Mucosa of rectum (tissue), 2 donors: ENCODE measurements around the gene PDZD8.

Source experiments
- H3K27ac ChIP-seq, 2 donors: one replicate each; pipeline ENCODE4 v1.7.0; 2013; ENCODE audit warnings: inconsistent platforms in 2 of 2, low read depth in 2 of 2, low read length in 2 of 2
- H3K27me3 ChIP-seq, 2 donors: one replicate each; pipeline ENCODE4 v1.7.0; 2013; ENCODE audit warnings: low read length in 2 of 2; ENCODE audit not compliant: control insufficient read depth in 2 of 2, insufficient read depth in 2 of 2
- H3K36me3 ChIP-seq, 2 donors: one replicate each; pipeline ENCODE4 v1.7.0; 2013; ENCODE audit warnings: low read length in 2 of 2; ENCODE audit not compliant: control insufficient read depth in 2 of 2, insufficient read depth in 2 of 2
- H3K4me1 ChIP-seq, 2 donors: one replicate each; pipeline ENCODE4 v1.7.0; 2013; ENCODE audit warnings: low read length in 2 of 2, mild to moderate bottlenecking in 1 of 2; ENCODE audit not compliant: control insufficient read depth in 2 of 2, insufficient read depth in 2 of 2
- H3K4me3 ChIP-seq, 2 donors: one replicate each; pipeline ENCODE4 v1.7.0; 2013; ENCODE audit warnings: low read length in 2 of 2
- H3K9ac ChIP-seq, 2 donors: one replicate each; pipeline ENCODE4 v1.7.0; 2013; ENCODE audit warnings: low read length in 2 of 2, low read depth in 1 of 2, mild to moderate bottlenecking in 1 of 2
- H3K9me3 ChIP-seq, 2 donors: one replicate each; pipeline ENCODE4 v1.7.0; 2013; ENCODE audit warnings: low read length in 2 of 2; ENCODE audit not compliant: control insufficient read depth in 2 of 2
- donor health status: healthy.
- donor health status: Normal muscosa, but diverticular disease.

Gene PDZD8

DNA sequence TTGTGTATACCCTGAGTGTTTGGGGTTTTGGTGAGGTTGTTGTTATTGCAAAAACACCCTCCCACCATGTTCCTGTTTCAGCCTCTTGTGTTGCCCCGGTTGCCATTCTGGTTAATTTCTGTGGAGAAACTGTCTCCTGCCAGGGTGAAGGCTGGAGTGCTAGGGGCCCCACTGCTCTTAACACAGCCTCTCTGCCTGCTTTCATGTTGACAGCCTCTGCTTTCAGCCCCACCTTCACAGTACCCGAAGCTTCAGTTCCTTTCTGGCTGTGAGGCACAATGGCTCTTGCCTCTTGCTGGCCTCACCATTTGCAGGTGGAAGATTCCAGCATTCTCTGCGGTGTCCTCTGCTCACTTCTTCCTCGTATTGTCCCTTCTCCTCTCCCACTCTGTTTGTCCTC is 115.2 kb downstream of the PDZD8 start:
- no peak overlapping the region for H3K27ac ChIP-seq
- H3K9ac ChIP-seq, result no peak overlapping the region
- H3K4me3 ChIP-seq, result no peak overlapping the region
- no peaks in the 10 kb centered on the region for H3K4me1 ChIP-seq
- no peaks in the 10 kb centered on the region for H3K9me3 ChIP-seq
- no peaks in the 10 kb centered on the region for H3K36me3 ChIP-seq
- H3K27me3 ChIP-seq, result peaks cover 5 to 12% of the 10 kb centered on the region in 2 donors

DNA sequence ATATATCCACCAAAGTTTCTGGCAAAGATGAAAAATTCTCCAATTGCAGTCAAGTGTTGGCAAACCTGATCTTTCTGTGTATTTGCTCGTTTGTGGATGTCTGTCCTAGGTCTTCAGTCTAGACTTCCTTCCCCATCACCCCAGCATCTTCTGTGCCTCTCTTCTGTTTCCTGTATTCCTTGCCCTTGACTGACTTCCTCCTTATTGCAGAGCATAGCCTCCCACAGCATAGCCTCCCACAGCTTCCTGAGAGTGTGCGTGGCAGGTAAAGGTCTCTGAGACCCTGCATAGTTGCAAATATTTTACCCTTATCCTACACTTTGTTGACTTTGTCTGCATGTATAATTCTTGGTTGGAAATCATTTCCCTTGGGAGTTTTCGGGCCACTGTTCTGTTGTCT is 116.0 kb downstream of the PDZD8 start:
- H3K9me3 ChIP-seq, result no peaks in the 10 kb centered on the region
- H3K36me3 ChIP-seq, result no peaks in the 10 kb centered on the region
- H3K27ac ChIP-seq, result no peak overlapping the region
- H3K4me1 ChIP-seq, result no peaks in the 10 kb centered on the region
- peaks cover 5 to 12% of the 10 kb centered on the region in 2 donors for H3K27me3 ChIP-seq
- no peak overlapping the region for H3K4me3 ChIP-seq
- no peak overlapping the region for H3K9ac ChIP-seq

GRCh38 chr10:117257721-117258120 is 117.5 kb downstream of the PDZD8 start:
- Histone ChIP-seq H3K4me3 (no peak overlapping the region), H3K9me3 (no peaks in the 10 kb centered on the region), H3K27ac (no peak overlapping the region), H3K9ac (no peak overlapping the region), H3K36me3 (no peaks in the 10 kb centered on the region), H3K27me3 (peaks cover 5 to 12% of the 10 kb centered on the region in 2 donors), H3K4me1 (no peaks in the 10 kb centered on the region)

GRCh38 chr10:117256910-117257309 is 118.3 kb downstream of the PDZD8 start:
- H3K27ac ChIP-seq, result no peak overlapping the region
- no peaks in the 10 kb centered on the region for H3K36me3 ChIP-seq
- peaks cover 5 to 12% of the 10 kb centered on the region in 2 donors for H3K27me3 ChIP-seq
- H3K4me3 ChIP-seq, result no peak overlapping the region
- no peak overlapping the region for H3K9ac ChIP-seq
- H3K4me1 ChIP-seq, result no peaks in the 10 kb centered on the region
- H3K9me3 ChIP-seq, result no peaks in the 10 kb centered on the region

DNA sequence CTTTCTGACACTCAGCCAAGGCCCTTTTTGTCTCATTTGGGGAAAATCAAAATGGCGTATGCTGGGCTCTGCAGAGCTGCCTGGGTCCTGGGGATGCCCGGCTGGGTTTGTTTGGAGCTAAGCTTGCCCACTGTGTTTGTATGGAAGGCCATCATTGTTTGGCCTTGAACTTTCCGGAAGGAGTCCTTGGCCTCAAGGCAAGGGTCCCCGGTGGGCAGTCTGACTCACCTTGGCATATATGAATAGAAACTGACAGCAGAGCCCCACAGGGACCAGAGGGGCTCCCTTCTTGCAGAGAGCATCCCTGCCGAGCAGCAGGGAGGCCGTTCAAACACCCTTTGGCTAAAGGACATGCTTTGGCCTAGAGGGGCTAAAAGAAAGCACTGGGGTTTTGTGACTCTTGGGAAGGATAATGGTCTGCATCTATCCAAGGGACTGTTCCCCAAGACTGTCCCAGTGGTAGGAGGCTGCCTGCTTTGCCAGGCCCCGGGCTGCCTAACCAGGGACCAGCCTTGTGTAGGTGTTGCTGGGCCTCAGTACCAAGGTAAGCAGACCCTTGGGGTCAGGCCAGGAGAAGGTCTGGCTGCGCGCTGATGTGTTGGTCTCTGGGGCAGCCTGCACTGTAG is 119.3 kb downstream of the PDZD8 start:
- H3K4me1 ChIP-seq, result no peaks in the 10 kb centered on the region
- H3K27me3 ChIP-seq, result peaks cover 5 to 12% of the 10 kb centered on the region in 2 donors
- no peaks in the 10 kb centered on the region for H3K9me3 ChIP-seq

DNA sequence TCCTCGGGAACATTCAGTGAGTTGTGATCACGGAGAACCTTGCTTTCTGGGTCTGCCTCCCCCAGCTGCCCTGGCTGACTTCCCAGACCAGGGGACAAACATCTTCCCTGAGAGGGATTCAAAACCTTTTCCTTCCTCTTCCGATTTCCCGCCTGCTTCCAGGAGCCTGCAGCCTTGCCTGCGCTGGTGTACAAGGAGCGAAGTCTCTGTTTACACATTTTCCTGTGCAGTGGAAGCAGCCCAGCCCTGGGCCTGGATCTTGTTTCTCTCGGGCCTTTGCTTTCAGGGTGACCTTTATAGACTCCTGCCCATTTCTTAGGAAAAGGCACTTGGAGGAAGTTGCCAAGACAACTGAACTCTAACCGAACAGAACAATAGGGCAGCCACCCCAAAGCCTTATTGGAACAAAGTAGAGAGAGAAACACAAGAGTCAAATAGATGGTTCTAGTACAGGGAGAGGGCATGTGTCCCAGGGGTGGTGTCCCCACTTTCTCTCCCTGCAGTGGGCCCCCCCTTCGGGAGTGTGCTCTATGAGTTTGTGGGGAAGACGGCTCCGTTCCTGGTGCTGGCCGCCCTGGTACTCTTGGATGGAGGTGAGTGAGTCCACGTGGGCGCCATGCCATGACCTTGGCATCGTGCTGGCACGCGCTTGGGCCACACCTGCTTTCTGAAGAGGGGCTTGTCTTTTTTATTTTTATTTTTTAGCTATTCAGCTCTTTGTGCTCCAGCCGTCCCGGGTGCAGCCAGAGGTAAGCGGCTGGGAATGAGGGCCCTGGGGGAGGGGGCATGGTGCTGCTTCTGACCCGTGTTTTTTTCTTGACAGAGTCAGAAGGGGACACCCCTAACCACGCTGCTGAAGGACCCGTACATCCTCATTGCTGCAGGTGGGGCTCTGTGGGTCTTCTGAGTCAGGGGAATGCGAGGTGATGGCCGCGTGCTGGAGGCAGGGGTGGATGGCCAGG is 120.2 kb downstream of the PDZD8 start:
- no peaks in the 10 kb centered on the region for H3K36me3 ChIP-seq
- no peak overlapping the region for H3K4me3 ChIP-seq
- no peak overlapping the region for H3K27ac ChIP-seq
- H3K4me1 ChIP-seq, result no peaks in the 10 kb centered on the region
- peaks cover 0 to 6% of the 10 kb centered on the region in 2 donors for H3K27me3 ChIP-seq
- H3K9ac ChIP-seq, result no peak overlapping the region
- no peaks in the 10 kb centered on the region for H3K9me3 ChIP-seq

More for the DNA sequence above, 119.3 kb downstream of the PDZD8 start:
- Histone ChIP-seq H3K9ac (no peak overlapping the region), H3K36me3 (no peaks in the 10 kb centered on the region), H3K27ac (no peak overlapping the region), H3K4me3 (no peak overlapping the region)

GRCh38 chr10:117254338-117254737 is 120.9 kb downstream of the PDZD8 start:
- Histone ChIP-seq H3K4me1 (no peaks in the 10 kb centered on the region), H3K27ac (no peak overlapping the region), H3K4me3 (no peak overlapping the region), H3K9ac (no peak overlapping the region), H3K9me3 (no peaks in the 10 kb centered on the region), H3K36me3 (no peaks in the 10 kb centered on the region), H3K27me3 (peaks cover 0 to 3% of the 10 kb centered on the region in 2 donors)

- Histone ChIP-seq H3K9ac (no peak overlapping the region), H3K27ac (no peak overlapping the region), H3K4me1 (no peaks in the 10 kb centered on the region), H3K36me3 (no peaks in the 10 kb centered on the region), H3K9me3 (no peaks in the 10 kb centered on the region), H3K4me3 (no peak overlapping the region), H3K27me3 (no peaks in the 10 kb centered on the region)
Measured at GRCh38 chr10:117253908-117254307, 121.3 kb downstream of the PDZD8 start.

DNA sequence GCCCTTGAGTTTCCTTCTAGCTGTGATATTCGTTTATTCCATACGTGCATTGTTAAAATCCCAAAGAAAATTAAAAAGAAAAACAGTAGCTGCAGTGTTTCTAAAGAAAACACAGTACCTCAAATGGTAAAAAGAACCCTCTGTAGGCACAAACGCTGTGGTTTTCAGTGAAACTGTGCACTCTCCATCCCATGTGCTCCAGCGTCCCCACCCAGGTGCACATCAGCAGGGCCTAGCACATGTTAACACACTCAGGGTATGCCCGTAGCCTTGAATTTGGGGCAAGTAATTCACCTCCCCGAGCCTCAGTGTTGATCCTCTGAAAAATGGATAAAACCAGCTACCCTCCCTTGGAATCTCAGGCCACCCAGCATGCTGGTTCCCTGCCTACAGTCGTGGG is 124.8 kb downstream of the PDZD8 start:
- H3K27me3 ChIP-seq, result no peaks in the 10 kb centered on the region

GRCh38 chr10:117249493-117250093 is 125.6 kb downstream of the PDZD8 start:
- H3K27me3 ChIP-seq, result no peaks in the 10 kb centered on the region

More for the DNA sequence above, 124.8 kb downstream of the PDZD8 start:
- H3K4me3 ChIP-seq, result no peak overlapping the region
- no peak overlapping the region for H3K9ac ChIP-seq
- H3K36me3 ChIP-seq, result no peaks in the 10 kb centered on the region
- no peaks in the 10 kb centered on the region for H3K4me1 ChIP-seq
- no peaks in the 10 kb centered on the region for H3K9me3 ChIP-seq
- no peak overlapping the region for H3K27ac ChIP-seq

More at GRCh38 chr10:117249493-117250093, 125.6 kb downstream of the PDZD8 start:
- H3K9me3 ChIP-seq, result no peaks in the 10 kb centered on the region
- H3K4me3 ChIP-seq, result no peak overlapping the region
- no peaks in the 10 kb centered on the region for H3K4me1 ChIP-seq
- H3K27ac ChIP-seq, result no peak overlapping the region
- no peak overlapping the region for H3K9ac ChIP-seq
- H3K36me3 ChIP-seq, result no peaks in the 10 kb centered on the region
